ENCODE measurements around the gene RTN1. TPM values are rescaled to one million over a fixed set of nuclear protein-coding genes. Genes with fewer than 3 reads are reported as not detected.
A peak's percentile ranks its signal among the peaks of the same experiment; 100 is the strongest.

The RTN1 gene
- total RNA-seq, 4 donors from 2014 or later, result 1.4 to 2.5 (median 1.8) TPM

DNA sequence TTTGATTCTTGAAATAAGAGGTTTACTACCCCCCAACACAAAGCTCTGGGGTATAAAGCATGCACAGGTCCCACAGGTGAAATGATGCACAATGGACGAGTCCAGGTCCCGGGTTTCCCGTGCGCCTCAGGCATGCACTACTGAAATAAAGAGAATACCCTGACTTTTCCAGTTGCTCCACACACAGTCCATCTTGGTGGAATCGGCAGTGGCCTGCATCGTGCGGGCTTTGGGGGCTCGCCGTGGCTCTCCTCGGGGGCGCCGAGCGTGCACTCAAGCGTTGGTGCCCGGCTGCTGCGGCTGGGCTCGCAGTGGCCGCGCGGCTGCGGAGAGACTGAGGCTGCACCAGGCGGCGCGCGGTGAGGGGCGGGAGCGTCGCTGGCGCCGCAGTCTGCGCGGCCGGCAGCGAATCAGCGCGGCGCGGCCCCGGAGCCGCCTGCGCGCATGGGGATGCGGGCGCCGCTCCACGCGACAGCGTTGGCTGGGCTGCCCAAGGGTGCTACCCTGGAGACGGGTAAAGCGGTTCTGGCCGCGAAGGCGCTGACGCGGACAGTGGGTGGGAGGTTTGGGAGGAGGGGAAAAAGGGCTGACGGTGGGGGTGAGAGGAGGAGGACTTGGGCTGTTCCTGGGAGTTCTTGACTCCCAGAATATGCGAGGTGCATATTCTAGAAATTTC, 240.2 kb downstream of the RTN1 start:
- no peaks in the 10 kb centered on the region for H3K36me3 ChIP-seq
- intact Hi-C loops (cut with DNase I; ENCODE audit: low total_unique reads), result no loop called here
- H3K9me3 ChIP-seq, result no peaks in the 10 kb centered on the region
- in situ Hi-C loops (cut with MboI; ENCODE audit: low sequenced_read_pairs in 4 of 4), result no loop called here
- no peak for ATAC-seq
- no peak for DNase-seq
- peaks cover 2 to 15% (median 14%) of the 10 kb centered on the region in 3 donors for H3K27me3 ChIP-seq
- peaks cover 0 to 4% of the 10 kb centered on the region in 2 donors for H3K4me1 ChIP-seq
- H3K4me3 ChIP-seq, result peak overlapping the region in 2 of 4 donors; percentile 11 to 13
- H3K27ac ChIP-seq, result no peak overlapping the region
- TF ChIP-seq POLR2A (IDR thresholded peaks at IDR 0.05), result no peak
- TF ChIP-seq CTCF (IDR thresholded peaks at IDR 0.05 in 4 of 5, conservative IDR thresholded peaks at IDR 0.05 in 1 of 5), result no peak

- H3K27ac ChIP-seq, result no peak overlapping the region
- H3K4me3 ChIP-seq, result no peak overlapping the region
- peaks cover 0 to 4% of the 10 kb centered on the region in 2 donors for H3K4me1 ChIP-seq
- no peaks in the 10 kb centered on the region for H3K36me3 ChIP-seq
- no peaks in the 10 kb centered on the region for H3K9me3 ChIP-seq
- in situ Hi-C loops (cut with MboI; ENCODE audit: low sequenced_read_pairs in 4 of 4), result no loop called here
- peaks cover 2 to 15% (median 14%) of the 10 kb centered on the region in 3 donors for H3K27me3 ChIP-seq
- no peak for ATAC-seq
- DNase-seq, result no peak
- TF ChIP-seq POLR2A (IDR thresholded peaks at IDR 0.05) (no peak), CTCF (IDR thresholded peaks at IDR 0.05 in 4 of 5, conservative IDR thresholded peaks at IDR 0.05 in 1 of 5) (no peak)
- intact Hi-C loops (cut with DNase I; ENCODE audit: low total_unique reads), result no loop called here
These were observed 240.9 kb downstream of the RTN1 start for GRCh38 chr14:59629444-59630287.

DNA sequence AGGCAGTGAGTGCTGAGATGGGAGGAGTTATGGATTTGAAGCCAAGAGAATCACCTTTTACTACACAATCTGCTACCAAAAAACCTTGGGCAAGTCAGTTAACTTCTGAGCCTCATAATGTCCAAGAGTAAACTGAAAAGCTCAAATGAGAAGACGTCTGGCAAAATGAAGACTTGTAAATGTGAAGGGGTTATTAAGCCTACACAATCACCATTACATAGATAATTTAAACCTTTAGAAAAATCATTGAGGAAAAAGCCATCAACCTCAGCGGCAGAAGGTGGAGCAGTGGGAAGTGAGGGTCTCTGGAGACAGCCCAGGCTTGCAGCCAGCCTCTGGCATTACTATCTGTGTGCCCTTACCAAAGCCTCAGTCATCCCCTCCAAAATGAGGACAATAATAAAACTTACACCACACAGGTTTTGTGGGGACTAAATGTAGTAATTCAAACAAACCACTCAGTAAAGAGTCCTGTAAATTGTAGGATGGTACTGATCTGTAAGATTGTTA, 243.5 kb downstream of the RTN1 start:
- peaks cover 2 to 15% (median 14%) of the 10 kb centered on the region in 3 donors for H3K27me3 ChIP-seq
- intact Hi-C loops (cut with DNase I; ENCODE audit: low total_unique reads) (no loop called here), in situ Hi-C loops (cut with MboI; ENCODE audit: low sequenced_read_pairs in 4 of 4) (no loop called here)
- H3K9me3 ChIP-seq, result no peaks in the 10 kb centered on the region
- H3K36me3 ChIP-seq, result no peaks in the 10 kb centered on the region
- peaks cover 0 to 4% of the 10 kb centered on the region in 2 donors for H3K4me1 ChIP-seq
- H3K4me3 ChIP-seq, result no peak overlapping the region
- no peak for DNase-seq
- H3K27ac ChIP-seq, result no peak overlapping the region
- no peak for TF ChIP-seq CTCF (IDR thresholded peaks at IDR 0.05 in 4 of 5, conservative IDR thresholded peaks at IDR 0.05 in 1 of 5)
- TF ChIP-seq POLR2A (IDR thresholded peaks at IDR 0.05), result no peak
- ATAC-seq, result no peak

DNA sequence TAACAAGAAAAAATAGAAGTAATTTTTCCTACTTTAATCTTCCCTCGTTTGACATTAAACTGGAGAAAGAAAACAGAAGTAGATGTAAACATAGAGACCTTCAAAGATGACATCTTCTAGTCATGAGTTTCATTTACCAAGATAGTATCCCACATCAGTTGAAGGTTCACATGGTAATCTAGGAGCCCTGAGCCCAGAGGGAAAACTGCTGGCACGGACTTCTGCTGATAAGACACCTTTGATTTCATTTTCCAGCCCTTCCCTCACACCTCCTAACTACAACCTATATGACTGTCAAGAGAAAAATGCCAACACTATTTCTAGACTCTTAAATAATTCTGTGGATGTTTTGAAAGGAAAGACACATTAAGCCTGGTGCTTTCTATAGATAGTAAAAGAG, 247.9 kb downstream of the RTN1 start:
- H3K9me3 ChIP-seq, result no peaks in the 10 kb centered on the region
- no peaks in the 10 kb centered on the region for H3K36me3 ChIP-seq
- no peak overlapping the region for H3K4me3 ChIP-seq
- no peak overlapping the region for H3K27ac ChIP-seq
- intact Hi-C loops (cut with DNase I; ENCODE audit: low total_unique reads), result no loop called here
- no peaks in the 10 kb centered on the region for H3K4me1 ChIP-seq
- no peaks in the 10 kb centered on the region for H3K27me3 ChIP-seq
- in situ Hi-C loops (cut with MboI; ENCODE audit: low sequenced_read_pairs in 4 of 4), result no loop called here
- DNase-seq, result no peak
- TF ChIP-seq POLR2A (IDR thresholded peaks at IDR 0.05), result no peak
- no peak for ATAC-seq

DNA sequence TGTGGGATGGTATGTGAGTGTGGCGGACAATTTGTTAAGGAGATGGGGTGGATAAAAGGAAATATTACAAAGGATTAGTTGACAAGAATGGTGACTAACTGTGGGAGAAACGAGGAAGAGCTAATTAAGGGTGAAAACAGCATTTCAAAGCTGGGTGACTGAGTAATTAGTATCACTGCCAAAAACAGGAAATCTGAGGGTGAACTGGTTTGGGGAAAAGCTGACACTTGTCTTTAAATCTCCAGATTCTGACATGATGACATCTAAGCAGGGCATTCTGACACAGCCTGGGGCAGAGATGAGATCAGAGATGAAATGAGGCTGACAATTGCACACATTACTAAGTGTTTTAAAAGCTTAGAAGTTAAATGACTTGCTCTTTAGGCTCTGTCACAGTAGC, 251.5 kb downstream of the RTN1 start:
- in situ Hi-C loops (cut with MboI; ENCODE audit: low sequenced_read_pairs in 4 of 4) (no loop called here), intact Hi-C loops (cut with DNase I; ENCODE audit: low total_unique reads) (no loop called here)
- Histone ChIP-seq H3K36me3 (no peaks in the 10 kb centered on the region), H3K9me3 (no peaks in the 10 kb centered on the region), H3K27ac (no peak overlapping the region), H3K27me3 (no peaks in the 10 kb centered on the region), H3K4me3 (no peak overlapping the region), H3K4me1 (no peaks in the 10 kb centered on the region)
- DNase-seq (no peak), ATAC-seq (no peak)
- TF ChIP-seq CTCF (IDR thresholded peaks at IDR 0.05 in 4 of 5, conservative IDR thresholded peaks at IDR 0.05 in 1 of 5) (no peak), POLR2A (IDR thresholded peaks at IDR 0.05) (no peak)

All from gastrocnemius medialis (tissue), 4 donors.